Activated CD4-positive, alpha-beta T cell treated with anti-CD3 and anti-CD28 coated beads for 24 hours (primary cell): ENCODE data around the gene ARHGAP33.

ENCODE experiments used
- DNase-seq, 2 donors: peaks; one replicate each; pipeline ENCODE4 v3.0.0-alpha.2; 2020; ENCODE audit warnings: low read depth in 2 of 2

ARHGAP33 gene, protein sequence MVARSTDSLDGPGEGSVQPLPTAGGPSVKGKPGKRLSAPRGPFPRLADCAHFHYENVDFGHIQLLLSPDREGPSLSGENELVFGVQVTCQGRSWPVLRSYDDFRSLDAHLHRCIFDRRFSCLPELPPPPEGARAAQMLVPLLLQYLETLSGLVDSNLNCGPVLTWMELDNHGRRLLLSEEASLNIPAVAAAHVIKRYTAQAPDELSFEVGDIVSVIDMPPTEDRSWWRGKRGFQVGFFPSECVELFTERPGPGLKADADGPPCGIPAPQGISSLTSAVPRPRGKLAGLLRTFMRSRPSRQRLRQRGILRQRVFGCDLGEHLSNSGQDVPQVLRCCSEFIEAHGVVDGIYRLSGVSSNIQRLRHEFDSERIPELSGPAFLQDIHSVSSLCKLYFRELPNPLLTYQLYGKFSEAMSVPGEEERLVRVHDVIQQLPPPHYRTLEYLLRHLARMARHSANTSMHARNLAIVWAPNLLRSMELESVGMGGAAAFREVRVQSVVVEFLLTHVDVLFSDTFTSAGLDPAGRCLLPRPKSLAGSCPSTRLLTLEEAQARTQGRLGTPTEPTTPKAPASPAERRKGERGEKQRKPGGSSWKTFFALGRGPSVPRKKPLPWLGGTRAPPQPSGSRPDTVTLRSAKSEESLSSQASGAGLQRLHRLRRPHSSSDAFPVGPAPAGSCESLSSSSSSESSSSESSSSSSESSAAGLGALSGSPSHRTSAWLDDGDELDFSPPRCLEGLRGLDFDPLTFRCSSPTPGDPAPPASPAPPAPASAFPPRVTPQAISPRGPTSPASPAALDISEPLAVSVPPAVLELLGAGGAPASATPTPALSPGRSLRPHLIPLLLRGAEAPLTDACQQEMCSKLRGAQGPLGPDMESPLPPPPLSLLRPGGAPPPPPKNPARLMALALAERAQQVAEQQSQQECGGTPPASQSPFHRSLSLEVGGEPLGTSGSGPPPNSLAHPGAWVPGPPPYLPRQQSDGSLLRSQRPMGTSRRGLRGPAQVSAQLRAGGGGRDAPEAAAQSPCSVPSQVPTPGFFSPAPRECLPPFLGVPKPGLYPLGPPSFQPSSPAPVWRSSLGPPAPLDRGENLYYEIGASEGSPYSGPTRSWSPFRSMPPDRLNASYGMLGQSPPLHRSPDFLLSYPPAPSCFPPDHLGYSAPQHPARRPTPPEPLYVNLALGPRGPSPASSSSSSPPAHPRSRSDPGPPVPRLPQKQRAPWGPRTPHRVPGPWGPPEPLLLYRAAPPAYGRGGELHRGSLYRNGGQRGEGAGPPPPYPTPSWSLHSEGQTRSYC

DNA sequence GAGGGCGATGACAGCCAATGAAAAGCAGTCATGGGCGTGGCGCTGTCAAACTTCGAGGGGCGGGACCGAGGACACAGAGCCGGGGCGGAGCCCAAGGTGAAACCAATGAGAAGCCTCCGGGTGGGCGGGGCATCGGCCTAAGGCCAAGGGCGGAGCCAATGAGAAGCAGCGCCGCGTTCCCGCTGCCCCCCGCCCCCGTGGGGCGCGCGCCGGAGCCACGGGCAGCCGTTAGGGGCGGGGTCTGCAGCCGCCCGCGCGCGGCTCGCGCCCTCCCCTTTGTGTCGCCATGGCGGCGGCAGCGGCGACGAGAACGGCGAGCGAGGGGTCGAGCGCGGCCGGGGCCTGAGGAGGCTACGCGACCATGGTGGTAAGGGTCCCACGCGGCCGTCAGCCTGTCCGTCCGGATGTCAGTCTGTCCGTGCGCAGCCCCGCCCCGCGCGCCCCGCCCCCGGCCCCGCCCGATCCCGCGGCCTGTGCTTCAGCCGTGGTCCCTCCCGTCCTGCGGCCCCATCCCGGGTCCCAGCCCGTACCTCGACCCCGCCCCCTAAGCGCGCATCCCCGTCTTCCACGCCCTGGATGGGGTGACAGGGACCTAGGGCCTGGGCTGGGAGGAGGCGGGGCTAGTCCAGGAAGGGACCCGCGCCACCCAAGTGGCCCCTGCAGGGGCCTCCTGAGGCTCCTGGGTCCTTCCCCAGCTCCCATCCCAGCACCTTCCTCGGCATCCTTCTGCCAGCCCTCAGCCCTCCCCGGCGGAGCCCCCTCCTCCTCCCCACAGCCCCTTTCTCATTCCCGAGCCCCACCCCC, at the start of gene ARHGAP33:
Gene ARHGAP33 (plus strand): TSS at position 267 of the 804 bp plus-strand sequence. CDS start 95 bp downstream, at position 362.
- DNase-seq, result peak; percentile 98 to 100

DNA sequence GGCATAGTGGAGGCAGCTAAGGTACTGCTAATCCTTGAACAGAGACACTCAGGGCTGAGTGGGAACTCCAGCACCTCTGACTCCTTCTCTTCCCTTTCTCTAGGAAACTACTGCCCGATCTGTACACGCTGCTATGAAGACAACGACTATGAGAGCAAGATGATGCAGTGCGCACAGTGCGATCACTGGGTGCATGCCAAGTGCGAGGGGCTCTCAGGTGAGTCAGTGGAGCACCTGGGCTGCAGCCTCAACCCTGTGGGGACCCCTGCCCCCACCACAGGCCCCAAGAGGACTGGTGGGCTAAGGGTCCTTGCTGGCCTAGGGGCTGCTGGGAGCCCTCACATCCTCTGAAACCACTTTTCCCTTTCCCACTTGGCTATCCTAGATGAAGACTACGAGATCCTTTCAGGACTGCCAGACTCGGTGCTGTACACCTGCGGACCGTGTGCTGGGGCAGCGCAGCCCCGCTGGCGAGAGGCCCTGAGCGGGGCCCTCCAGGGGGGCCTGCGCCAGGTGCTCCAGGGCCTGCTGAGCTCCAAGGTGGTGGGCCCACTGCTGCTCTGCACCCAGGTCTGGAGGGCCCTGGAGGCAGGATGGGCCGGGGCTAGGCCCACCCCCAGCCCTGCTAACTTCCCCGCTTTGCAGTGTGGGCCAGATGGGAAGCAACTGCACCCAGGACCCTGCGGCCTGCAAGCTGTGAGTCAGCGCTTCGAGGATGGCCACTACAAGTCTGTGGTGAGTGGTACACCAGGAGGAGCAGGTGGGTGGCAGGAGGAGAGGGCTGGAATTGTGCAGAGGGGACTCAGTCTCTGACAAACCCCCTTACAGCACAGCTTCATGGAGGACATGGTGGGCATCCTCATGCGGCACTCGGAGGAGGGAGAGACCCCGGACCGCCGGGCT, 48.1 kb upstream of the ARHGAP33 start:
- DNase-seq, result no peak

DNA sequence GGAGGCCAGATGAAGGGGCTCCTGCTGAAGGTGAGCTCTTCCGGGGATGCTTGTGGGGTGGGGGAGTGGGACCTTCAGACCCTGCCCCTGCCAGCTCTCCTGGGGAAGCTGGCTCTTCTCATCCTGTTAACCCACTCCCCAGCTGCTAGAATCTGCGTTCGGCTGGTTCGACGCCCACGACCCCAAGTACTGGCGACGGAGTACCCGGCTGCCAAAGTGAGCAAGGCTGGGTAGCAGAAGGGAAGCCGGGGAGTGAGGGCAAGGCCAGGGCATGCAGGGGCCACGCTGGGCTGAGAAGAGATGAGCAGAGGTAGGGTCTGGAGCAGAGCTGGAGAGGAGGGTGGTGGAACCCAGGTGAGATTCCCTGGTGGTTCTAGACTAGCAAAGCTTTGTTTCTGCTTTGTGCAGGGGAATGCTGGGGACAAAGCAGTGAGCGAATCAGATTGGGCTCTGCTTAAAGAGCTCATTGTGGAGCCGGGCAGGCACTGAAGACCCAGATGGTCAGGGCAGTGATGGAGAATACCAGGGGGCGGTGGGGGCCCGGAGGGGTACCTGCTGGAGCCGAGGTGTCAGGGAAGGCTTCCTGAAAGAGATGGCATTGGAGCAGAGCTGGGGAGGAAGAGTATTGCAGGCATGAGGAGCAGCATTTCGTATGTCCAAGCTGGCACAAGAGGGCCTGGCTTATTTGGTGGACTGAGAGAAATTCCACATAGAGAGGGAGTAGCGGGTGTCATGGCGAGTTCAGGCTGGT, 47.2 kb upstream of the ARHGAP33 start:
- no peak for DNase-seq

DNA sequence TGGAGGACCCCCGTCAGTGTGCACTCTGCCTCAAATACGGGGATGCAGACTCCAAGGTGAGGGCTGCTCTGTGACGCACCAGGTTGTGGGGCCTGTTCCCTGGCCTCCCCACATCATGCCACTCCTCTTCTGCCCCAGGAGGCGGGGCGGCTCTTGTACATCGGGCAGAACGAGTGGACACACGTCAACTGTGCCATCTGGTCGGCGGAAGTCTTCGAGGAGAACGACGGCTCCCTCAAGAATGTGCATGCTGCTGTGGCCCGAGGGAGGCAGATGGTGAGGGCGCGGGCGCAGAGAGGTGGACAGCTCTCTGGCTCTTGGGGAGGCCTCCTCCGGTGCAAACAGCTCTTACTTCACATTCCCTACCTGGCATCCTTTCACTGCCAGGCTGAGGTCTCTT, 46.3 kb upstream of the ARHGAP33 start:
- no peak for DNase-seq

DNA sequence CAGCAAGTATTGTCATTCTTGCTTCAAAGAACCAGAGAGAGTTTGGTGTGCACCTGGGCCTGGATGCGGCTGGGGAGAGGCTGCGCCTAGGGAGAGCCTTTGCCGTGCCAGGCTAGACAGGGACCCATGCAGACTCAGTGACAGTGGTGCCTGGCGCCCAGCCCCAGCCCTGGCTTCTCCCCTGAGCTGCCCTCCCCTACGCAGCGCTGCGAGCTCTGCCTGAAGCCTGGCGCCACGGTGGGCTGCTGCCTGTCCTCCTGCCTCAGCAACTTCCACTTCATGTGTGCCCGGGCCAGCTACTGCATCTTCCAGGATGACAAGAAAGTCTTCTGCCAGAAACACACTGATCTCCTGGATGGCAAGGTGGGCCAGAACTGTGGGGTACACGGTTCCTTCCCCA, 45.6 kb upstream of the ARHGAP33 start:
- DNase-seq, result no peak

DNA sequence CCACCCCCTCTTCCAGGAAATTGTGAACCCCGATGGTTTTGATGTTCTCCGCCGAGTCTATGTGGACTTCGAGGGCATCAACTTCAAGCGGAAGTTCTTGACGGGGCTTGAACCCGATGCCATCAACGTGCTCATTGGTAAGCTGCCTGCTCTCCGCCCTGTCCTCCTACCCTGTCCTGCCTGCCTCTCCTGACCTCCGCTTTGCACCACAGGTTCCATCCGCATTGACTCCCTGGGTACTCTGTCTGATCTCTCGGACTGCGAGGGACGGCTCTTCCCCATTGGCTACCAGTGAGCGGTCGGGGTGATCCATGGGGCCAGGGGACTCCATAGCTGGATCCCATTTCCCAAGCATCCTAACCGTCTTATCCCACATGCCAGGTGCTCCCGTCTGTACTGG, 45.0 kb upstream of the ARHGAP33 start:
- DNase-seq, result no peak

DNA sequence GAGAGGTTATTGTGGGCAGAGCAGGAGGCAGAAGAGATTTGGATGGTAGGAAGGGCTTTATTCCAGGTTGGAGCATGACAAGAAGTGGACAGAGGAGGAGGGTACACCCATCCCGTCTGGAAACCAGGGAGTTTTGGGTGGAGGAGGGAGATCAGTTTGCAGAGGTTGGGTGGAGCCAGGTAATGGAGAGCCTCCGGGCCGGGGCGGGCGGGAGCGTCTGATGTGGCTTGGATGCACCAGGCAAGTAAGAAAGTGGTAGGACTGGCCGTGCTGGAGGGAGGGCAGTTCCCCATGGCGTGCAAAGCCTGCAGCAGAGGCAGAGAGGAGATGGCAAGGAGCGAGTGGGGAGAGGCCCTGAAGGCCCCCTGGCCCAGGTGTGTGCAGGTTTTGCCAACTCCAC, 44.0 kb upstream of the ARHGAP33 start:
- no peak for DNase-seq

DNA sequence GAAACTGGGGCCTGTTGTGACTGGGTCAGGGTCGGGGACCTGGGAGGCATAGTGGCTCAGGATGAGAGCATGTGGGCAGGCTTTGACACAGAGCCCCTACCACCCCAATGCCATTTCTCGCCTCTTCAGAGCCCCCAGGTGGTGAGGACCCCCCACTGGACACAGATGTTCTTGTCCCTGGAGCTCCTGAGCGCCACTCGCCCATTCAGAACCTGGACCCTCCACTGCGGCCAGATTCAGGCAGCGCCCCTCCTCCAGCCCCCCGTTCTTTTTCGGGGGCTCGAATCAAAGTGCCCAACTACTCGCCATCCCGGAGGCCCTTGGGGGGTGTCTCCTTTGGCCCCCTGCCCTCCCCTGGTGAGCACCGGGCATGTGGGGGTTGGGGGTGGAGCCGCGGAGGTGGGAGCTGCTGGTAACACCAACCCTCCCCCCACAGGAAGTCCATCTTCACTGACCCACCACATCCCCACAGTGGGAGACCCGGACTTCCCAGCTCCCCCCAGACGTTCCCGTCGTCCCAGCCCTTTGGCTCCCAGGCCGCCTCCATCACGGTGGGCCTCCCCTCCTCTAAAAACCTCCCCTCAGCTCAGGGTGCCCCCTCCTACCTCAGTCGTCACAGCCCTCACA, 43.5 kb upstream of the ARHGAP33 start:
- DNase-seq, result no peak

DNA sequence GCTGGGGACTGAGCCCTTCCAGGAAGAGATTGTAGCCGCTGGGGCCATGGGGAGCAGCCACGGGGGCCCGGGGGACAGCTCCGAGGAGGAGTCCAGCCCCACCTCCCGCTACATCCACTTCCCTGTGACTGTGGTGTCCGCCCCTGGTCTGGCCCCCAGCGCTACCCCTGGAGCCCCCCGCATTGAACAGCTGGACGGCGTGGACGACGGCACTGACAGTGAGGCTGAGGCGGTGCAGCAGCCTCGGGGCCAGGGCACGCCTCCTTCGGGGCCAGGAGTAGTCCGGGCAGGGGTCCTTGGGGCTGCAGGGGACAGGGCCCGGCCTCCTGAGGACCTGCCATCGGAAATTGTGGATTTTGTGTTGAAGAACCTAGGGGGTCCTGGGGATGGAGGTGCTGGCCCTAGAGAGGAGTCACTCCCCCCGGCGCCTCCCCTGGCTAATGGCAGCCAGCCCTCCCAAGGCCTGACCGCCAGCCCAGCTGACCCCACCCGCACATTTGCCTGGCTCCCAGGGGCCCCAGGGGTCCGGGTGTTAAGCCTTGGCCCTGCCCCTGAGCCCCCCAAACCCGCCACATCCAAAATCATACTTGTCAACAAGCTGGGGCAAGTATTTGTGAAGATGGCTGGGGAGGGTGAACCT, 42.7 kb upstream of the ARHGAP33 start:
- no peak for DNase-seq

DNA sequence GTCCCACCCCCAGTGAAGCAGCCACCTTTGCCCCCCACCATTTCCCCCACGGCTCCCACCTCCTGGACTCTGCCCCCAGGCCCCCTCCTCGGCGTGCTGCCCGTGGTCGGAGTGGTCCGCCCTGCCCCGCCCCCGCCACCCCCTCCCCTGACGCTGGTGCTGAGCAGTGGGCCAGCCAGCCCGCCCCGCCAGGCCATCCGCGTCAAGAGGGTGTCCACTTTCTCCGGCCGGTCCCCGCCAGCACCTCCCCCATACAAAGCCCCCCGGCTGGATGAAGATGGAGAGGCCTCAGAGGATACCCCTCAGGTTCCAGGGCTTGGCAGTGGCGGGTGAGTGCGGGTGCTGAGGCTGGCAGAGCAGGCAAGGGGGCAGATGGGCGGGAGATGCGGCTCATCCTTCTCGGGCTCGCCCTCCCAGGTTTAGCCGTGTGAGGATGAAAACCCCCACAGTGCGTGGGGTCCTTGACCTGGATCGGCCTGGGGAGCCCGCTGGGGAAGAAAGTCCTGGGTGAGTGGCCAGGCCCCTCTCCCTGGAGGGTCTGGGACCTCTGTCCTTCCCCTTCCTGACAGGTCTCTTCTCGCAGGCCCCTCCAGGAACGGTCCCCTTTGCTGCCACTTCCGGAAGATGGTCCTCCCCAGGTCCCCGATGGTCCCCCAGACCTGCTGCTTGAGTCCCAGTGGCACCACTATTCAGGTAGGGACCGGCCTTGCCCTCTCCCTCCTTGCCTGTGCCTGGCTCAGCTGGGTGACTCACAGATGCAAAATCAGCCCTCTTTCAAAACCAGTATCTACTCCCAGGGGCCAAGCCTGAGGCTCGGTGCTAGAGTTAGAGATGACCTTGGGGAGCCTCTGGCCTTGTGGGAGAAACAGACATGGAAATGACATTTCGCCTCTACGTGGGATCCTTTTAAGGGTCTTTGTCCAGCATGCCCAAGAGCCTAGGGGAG, 41.9 kb upstream of the ARHGAP33 start:
- no peak for DNase-seq

DNA sequence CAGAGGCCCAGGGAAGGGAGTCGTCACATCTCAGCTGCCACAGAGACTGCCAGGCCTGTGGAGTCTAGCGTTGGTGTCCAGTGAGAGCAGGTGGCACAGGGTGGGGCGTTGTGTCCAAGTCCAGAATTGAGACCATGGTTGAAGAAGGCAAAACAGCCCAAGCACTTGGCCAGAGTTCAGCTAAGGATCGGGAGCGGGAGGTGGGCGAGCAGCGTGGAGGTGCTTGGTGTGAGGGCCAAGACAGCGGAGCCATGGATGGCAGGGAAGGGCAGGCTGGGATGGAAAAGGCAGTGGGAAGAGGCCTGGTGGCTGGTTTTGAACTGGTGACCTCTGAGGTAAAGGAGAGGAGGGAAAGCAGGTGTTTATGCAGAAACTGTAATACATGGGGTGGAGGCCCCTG, 41.1 kb upstream of the ARHGAP33 start:
- DNase-seq, result no peak

DNA sequence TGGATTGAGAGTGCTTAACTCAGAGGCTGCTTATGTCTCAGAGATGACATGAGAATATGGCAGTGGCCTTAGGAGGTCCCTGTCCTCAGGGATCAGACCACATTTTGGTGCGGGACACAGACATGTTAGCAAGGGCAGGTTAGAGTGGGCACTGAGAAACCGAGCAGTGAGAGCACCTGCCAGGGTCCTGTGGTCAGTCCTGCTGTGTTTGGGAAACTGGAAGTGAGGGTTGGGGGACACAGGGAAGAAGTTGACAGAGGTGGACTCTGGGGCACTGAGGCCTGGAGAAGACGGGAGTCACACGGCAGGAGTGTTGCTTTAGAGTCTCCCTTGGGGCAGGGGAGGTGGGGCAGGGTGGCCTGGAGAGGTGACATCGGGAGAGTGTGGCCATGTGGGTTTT, 40.5 kb upstream of the ARHGAP33 start:
- no peak for DNase-seq

DNA sequence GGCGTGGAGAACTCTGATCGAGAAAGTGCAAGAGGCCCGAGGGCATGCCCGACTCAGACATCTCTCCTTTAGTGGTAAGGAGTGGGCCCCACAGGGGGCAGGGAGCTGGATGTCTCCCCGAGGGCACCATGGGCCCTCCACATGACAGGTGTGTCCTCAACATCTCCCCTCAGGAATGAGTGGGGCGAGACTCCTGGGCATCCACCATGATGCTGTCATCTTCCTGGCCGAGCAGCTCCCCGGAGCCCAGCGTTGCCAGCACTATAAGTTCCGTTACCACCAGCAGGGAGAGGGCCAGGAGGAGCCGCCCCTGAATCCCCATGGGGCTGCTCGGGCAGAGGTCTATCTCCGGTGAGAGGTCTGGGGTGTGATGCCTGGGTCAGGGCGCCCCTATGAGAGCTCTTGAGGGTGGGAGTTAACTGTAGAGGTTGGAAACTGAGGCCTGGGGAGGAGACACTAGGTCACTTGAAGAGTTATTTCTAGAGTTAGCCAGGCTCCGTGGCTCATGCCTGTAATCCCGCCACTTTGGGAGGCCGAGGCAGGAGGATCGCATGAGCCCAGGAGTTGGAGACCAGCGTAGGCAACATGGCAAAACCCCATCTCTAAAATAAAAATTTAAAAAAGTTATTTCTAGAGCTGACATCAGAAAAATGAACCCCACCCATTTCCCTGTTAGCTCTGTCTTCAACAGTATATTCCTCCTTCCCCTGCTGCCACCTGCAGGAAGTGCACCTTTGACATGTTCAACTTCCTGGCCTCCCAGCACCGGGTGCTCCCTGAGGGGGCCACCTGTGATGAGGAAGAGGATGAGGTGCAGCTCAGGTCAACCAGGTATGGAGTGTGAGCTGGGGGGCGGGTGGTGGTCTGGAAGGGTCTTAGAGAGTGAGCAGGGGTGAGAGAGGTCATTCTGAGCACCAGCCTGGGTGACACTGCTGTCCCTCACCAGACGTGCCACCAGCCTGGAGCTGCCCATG, 38.2 kb upstream of the ARHGAP33 start:
- no peak for DNase-seq

DNA sequence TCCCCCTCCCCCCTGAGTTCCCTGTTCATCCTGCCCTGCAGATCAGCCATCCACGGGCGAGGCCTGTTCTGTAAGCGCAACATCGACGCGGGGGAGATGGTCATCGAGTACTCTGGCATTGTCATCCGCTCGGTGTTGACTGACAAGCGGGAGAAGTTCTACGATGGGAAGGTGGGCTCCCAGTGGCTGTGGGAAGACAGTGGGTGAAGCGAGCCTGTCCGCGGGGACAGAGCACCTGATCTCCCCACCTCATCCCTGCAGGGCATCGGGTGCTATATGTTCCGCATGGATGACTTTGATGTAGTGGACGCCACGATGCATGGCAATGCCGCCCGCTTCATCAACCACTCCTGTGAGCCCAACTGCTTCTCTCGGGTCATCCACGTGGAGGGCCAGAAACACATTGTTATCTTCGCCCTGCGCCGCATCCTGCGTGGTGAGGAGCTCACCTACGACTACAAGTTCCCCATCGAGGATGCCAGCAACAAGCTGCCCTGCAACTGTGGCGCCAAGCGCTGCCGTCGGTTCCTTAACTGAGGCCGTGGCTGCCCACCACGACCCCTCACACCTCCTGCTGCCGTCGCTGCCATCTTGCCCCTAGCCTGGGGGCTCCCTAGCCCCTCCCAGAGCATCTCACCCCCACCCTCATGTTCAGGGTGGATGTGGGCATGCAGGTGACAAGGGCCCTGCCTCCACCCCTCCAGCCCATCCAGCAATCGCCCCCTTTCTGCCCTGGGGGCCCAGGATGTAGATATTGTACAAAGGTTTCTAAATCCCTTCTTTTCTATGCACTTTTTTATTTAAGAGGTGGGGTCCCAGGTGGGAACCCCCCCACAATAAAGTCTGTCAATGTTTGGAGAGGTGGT, 37.1 kb upstream of the ARHGAP33 start:
- DNase-seq, result no peak

DNA sequence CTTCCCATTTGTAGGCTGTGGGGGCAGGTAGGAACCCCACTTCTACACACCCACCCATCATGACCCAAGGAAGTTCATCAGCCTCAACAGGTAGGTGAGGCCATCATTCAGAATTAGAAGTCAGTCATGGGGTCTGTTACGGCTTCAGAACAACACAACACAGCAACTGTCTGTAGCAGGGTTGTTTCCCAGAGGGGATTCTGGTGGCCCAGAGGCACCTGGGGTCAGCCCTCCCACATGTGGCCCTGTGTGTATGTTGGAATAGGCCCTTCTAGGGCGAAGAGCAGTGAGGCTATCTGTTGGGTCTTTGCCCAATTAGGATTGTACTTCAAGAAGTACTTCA, 36.5 kb upstream of the ARHGAP33 start:
- DNase-seq, result no peak
